ENCODE measurements around the gene LCP2.

The LCP2 gene

DNA sequence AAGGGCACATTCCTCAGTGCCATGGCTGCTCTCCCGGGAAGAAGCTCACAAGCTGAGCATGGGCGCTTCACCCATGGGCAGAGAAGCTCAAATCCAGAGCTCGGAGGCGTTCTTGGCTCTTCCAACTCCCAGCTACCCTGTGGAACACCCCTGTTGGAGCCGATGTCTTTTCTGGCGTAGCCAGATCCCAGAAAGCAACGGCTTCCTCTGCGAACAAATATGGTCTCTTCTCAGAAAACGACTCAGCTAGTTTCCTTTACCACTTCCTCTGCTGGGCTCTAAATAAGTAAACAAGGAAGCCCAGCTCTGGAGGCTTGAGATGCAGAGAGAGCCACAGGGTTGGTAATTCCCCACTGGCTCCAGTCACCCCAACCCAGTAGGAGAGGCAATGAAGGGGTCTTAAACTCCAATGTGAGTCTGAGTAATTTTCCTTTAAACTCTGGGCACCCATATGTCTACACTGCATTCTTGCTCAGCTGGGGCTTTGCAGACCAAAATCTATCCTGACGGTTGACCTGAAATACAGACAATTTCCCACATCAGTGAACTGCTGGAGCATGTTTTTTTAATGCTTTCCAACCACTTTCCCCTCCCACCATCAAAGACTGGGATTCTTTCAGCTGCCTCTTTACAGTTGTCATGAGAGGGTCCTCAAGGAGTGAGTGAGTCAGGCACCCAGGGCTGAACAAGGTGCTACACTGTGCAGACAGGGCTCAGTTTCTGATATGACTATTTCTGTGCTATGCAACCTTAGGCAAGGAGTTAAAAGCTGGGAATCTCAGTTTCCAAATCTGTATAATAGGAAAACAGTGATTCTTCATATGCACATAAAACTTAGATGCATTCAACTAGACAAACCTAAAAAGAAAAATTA, at the start of gene LCP2:
LCP2 (minus strand) TSS at position 189 of the 874 bp plus-strand sequence; CDS start at position 23, 166 bp downstream.
- peaks cover 12% of the 10 kb centered on the region; the same call in 1 of the 2 replicates for H3K4me1 ChIP-seq (ENCODE audit: control insufficient read depth, insufficient read depth, low read length)
- no peaks in the 10 kb centered on the region for H3K36me3 ChIP-seq (ENCODE audit: control insufficient read depth, insufficient read depth, low read length)
- H3K27me3 ChIP-seq (ENCODE audit: control insufficient read depth, insufficient read depth, low read length) = no peaks in the 10 kb centered on the region
- H3K4me3 ChIP-seq (ENCODE audit: low read depth, low read length) = no peak within 1 kb of the TSS
- H3K27ac ChIP-seq (ENCODE audit: low read depth, low read length) = no peak within 1 kb of the TSS
- H3K9ac ChIP-seq (ENCODE audit: low read depth, low read length) = no peak within 1 kb of the TSS
- no peaks in the 10 kb centered on the region for H3K9me3 ChIP-seq (ENCODE audit: control insufficient read depth, insufficient read depth, low read length)

DNA sequence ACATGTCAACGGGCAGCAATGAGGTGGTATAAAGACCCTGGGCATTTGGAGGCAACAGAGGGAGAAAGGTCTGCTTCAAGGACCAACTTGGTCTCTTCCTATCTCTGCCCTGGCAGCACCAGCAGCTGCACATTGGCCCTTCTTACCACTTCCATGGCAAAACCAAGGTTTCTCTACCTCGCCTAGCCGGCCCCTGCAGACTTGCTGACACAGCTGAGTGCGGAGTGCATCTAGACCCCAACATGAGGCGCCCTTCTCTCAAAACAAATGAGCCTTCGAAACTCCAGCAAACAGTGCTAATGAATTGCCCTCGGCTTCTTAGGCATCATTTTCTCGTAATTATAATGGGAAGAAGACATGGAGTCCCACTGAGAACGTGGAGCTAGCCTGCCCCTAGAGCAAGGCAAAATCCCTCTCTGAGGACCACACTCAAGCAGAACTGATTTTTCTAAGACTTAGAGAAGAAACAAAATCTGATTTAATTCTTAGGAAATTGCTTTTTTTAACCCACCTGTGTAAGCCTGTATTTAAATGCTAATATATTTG, 49.5 kb upstream of the LCP2 start:
- Histone ChIP-seq H3K27ac (ENCODE audit: low read depth, low read length) (no peak overlapping the region), H3K4me1 (ENCODE audit: control insufficient read depth, insufficient read depth, low read length) (peaks cover 7% of the 10 kb centered on the region), H3K36me3 (ENCODE audit: control insufficient read depth, insufficient read depth, low read length) (no peaks in the 10 kb centered on the region), H3K9ac (ENCODE audit: low read depth, low read length) (no peak overlapping the region), H3K4me3 (ENCODE audit: low read depth, low read length) (no peak overlapping the region), H3K27me3 (ENCODE audit: control insufficient read depth, insufficient read depth, low read length) (no peaks in the 10 kb centered on the region), H3K9me3 (ENCODE audit: control insufficient read depth, insufficient read depth, low read length) (no peaks in the 10 kb centered on the region)

DNA sequence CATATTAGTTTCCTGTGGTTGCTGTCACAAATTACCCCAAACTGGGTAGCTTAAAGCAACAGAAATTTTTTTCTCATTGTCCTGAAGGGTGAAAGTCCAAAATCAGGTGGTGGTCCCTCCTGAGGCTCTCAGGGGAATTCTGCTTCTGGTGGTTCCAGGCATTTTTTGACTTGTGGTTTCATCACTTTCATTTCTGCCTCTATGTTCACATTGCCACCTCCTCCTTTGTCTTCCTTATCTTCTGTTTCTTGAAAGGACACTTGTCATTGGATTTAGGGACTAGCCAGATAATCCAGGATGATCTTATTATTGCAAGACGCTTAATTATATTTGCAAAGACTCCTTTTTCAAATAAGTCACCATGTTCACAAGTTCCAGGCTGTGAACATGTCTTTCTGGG, 48.4 kb upstream of the LCP2 start:
- Histone ChIP-seq H3K27me3 (ENCODE audit: control insufficient read depth, insufficient read depth, low read length) (no peaks in the 10 kb centered on the region), H3K4me1 (ENCODE audit: control insufficient read depth, insufficient read depth, low read length) (peaks cover 7% of the 10 kb centered on the region), H3K4me3 (ENCODE audit: low read depth, low read length) (no peak overlapping the region), H3K36me3 (ENCODE audit: control insufficient read depth, insufficient read depth, low read length) (no peaks in the 10 kb centered on the region), H3K9ac (ENCODE audit: low read depth, low read length) (no peak overlapping the region), H3K9me3 (ENCODE audit: control insufficient read depth, insufficient read depth, low read length) (peaks cover 5% of the 10 kb centered on the region; the same call in 1 of the 2 replicates), H3K27ac (ENCODE audit: low read depth, low read length) (no peak overlapping the region)

DNA sequence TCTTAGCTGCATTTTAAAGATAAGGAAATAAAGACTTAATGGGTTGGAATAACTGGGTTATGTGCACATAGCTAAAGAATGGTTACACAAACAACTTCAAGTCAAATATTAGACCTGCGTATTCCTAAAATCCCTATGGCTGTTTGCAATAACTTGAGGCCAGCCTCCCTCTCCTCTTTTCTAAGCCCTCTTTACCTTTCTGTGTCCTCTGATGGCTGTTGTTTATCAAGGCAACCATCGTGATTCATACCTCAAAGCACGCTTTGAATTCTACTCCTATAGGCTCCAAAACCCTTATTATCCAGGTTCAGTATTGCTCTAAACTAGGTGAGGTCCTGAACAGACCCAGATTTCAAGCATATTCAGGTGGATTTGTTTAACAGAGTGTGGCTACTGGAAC, 45.6 kb upstream of the LCP2 start:
- Histone ChIP-seq H3K4me1 (ENCODE audit: control insufficient read depth, insufficient read depth, low read length) (peaks cover 7% of the 10 kb centered on the region), H3K27ac (ENCODE audit: low read depth, low read length) (no peak overlapping the region), H3K4me3 (ENCODE audit: low read depth, low read length) (no peak overlapping the region), H3K27me3 (ENCODE audit: control insufficient read depth, insufficient read depth, low read length) (no peaks in the 10 kb centered on the region), H3K9me3 (ENCODE audit: control insufficient read depth, insufficient read depth, low read length) (peaks cover 6% of the 10 kb centered on the region; the same call in 1 of the 2 replicates), H3K9ac (ENCODE audit: low read depth, low read length) (no peak overlapping the region), H3K36me3 (ENCODE audit: control insufficient read depth, insufficient read depth, low read length) (no peaks in the 10 kb centered on the region)

DNA sequence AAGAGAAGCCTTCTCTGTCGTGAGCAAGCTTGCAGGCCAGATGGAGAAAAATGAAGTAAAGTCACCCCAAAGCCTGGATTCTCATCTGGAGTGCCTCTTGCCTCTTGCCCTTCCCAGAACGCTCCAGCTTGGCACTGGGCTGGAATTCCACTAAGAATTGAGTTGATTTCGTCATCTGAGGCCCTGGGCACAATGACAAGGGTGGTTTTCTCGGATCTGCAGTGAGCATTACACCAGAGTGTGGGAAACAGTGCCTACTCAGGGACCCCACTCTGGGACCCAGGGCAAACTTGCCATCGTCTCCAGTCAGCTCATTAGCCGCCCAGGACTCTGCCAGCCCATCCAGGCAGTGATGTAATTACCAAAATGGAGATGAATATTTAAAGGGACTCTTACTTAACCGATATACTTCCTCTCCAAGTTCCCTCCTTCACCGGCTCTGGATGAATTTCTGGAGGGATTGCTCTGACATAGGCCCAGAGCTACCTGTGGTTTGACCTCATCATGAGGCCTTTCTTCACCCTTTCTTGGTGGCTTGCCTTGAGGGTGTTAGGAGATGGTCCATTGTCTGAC, 44.7 kb upstream of the LCP2 start:
- Histone ChIP-seq H3K4me1 (ENCODE audit: control insufficient read depth, insufficient read depth, low read length) (peaks cover 10% of the 10 kb centered on the region), H3K36me3 (ENCODE audit: control insufficient read depth, insufficient read depth, low read length) (no peaks in the 10 kb centered on the region), H3K4me3 (ENCODE audit: low read depth, low read length) (no peak overlapping the region), H3K9ac (ENCODE audit: low read depth, low read length) (no peak overlapping the region), H3K9me3 (ENCODE audit: control insufficient read depth, insufficient read depth, low read length) (peaks cover 6% of the 10 kb centered on the region; the same call in 1 of the 2 replicates), H3K27ac (ENCODE audit: low read depth, low read length) (no peak overlapping the region), H3K27me3 (ENCODE audit: control insufficient read depth, insufficient read depth, low read length) (no peaks in the 10 kb centered on the region)

DNA sequence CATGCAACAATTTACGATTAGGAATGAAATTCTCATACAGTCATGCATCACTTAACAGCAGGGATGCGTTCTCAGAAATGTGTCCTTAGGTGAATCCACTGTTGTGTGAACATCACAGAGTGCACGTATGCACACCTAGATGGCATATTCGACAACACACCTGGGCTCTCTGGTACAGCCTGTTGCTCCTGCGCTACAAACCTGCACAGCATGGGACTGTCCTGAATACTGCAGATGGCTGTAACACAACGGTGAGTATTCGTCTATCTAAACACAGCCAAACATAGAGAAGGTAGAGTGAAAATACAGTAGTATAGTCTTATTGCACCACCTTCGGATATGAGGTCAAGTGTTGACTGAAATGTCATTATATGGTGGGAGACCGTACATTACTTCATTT, 44.0 kb upstream of the LCP2 start:
- no peaks in the 10 kb centered on the region for H3K27me3 ChIP-seq (ENCODE audit: control insufficient read depth, insufficient read depth, low read length)
- no peaks in the 10 kb centered on the region for H3K36me3 ChIP-seq (ENCODE audit: control insufficient read depth, insufficient read depth, low read length)
- peaks cover 6% of the 10 kb centered on the region; the same call in 1 of the 2 replicates for H3K9me3 ChIP-seq (ENCODE audit: control insufficient read depth, insufficient read depth, low read length)
- no peak overlapping the region for H3K9ac ChIP-seq (ENCODE audit: low read depth, low read length)
- H3K27ac ChIP-seq (ENCODE audit: low read depth, low read length) = no peak overlapping the region
- peaks cover 12% of the 10 kb centered on the region for H3K4me1 ChIP-seq (ENCODE audit: control insufficient read depth, insufficient read depth, low read length)
- H3K4me3 ChIP-seq (ENCODE audit: low read depth, low read length) = no peak overlapping the region

DNA sequence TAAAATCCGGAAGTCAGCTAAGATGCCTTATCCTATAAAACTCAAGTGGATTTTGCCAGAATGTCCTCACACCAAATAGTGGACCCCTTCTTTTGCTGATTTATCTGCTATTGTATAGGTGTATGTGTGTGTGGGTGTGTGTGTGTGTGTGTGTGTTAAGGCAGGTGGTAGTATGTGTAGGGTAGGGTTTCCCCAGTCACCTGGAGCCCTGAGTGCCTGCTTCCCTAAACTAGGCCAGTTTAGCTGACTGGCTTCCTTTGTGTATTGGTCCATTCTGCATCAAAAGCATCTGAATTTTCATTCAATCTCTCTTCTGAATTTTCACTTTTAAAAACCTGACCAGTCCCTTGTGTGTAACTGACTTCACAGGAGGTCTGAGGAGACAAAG, 42.2 kb upstream of the LCP2 start:
- Histone ChIP-seq H3K36me3 (ENCODE audit: control insufficient read depth, insufficient read depth, low read length) (no peaks in the 10 kb centered on the region), H3K9me3 (ENCODE audit: control insufficient read depth, insufficient read depth, low read length) (peaks cover 6% of the 10 kb centered on the region; the same call in 1 of the 2 replicates), H3K27me3 (ENCODE audit: control insufficient read depth, insufficient read depth, low read length) (no peaks in the 10 kb centered on the region; the same call in 1 of the 2 replicates), H3K4me3 (ENCODE audit: low read depth, low read length) (no peak overlapping the region), H3K9ac (ENCODE audit: low read depth, low read length) (no peak overlapping the region), H3K27ac (ENCODE audit: low read depth, low read length) (no peak overlapping the region), H3K4me1 (ENCODE audit: control insufficient read depth, insufficient read depth, low read length) (peaks cover 13% of the 10 kb centered on the region)

DNA sequence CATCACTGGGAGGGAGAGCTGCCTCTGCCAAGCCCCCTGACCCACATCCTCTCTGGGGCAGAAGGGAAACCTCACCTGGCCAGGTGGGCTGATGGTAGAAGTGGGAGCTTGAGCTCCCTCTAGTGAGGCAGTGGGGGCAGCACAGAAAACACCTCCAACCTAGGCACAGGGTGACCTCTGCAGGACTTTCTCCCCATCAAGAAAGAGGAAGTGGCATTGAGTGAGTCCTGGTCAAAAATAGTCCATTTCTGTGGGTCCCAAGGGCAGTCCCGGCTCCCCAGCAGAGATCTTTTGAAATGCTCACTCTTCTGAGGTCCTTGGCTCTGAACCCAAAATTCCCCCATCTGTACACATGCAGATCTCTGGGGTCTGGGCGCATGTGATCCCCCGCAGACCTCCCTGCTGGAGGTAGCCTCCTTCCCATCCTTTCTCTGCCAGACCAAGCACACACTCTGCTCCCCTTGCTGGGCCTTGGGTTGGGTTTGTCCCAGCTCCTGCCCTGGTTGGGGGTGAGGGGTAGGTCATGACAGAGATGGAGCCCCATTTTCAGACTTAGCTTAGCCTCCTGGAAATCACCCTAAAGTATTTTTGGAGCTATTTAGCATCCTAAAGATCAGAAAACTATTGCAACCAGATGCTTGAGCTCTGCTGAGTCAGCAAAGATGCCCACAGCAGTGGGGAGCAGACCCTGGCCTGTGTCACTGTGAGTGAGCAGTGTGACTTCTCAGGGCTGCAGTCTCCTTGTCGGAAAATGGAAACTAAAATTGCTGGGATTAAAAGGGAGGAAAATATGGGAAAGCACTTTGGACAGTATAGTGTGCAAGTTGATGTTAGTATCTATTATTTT, 41.6 kb upstream of the LCP2 start:
- Histone ChIP-seq H3K27ac (ENCODE audit: low read depth, low read length) (no peak overlapping the region), H3K36me3 (ENCODE audit: control insufficient read depth, insufficient read depth, low read length) (no peaks in the 10 kb centered on the region), H3K9me3 (ENCODE audit: control insufficient read depth, insufficient read depth, low read length) (peaks cover 6% of the 10 kb centered on the region; the same call in 1 of the 2 replicates), H3K27me3 (ENCODE audit: control insufficient read depth, insufficient read depth, low read length) (no peaks in the 10 kb centered on the region; the same call in 1 of the 2 replicates), H3K9ac (ENCODE audit: low read depth, low read length) (no peak overlapping the region), H3K4me3 (ENCODE audit: low read depth, low read length) (no peak overlapping the region), H3K4me1 (ENCODE audit: control insufficient read depth, insufficient read depth, low read length) (peaks cover 14% of the 10 kb centered on the region)

DNA sequence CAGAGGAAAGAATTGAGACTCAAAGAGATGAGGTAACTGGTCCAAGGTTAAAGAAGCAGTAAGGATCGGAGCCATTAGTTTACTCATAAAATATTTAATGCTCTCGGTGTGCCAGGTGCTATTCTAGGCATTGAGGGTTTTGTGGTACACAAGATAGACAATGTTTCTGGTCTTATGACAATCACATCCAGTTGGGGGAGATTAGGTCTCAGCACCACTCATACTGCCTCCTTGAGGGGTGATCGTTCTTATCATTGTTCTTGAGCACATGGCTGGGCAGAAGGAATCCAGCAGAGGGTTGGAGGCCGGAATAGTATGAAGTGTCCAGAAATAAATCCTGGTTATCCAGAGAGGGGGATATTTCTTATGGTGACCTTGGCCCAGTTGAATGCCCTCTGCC, 40.7 kb upstream of the LCP2 start:
- H3K4me1 ChIP-seq (ENCODE audit: control insufficient read depth, insufficient read depth, low read length) = peaks cover 23% of the 10 kb centered on the region
- H3K9ac ChIP-seq (ENCODE audit: low read depth, low read length) = no peak overlapping the region
- H3K27me3 ChIP-seq (ENCODE audit: control insufficient read depth, insufficient read depth, low read length) = no peaks in the 10 kb centered on the region; the same call in 1 of the 2 replicates
- H3K9me3 ChIP-seq (ENCODE audit: control insufficient read depth, insufficient read depth, low read length) = peaks cover 6% of the 10 kb centered on the region; the same call in 1 of the 2 replicates
- H3K36me3 ChIP-seq (ENCODE audit: control insufficient read depth, insufficient read depth, low read length) = no peaks in the 10 kb centered on the region
- no peak overlapping the region for H3K27ac ChIP-seq (ENCODE audit: low read depth, low read length)
- no peak overlapping the region for H3K4me3 ChIP-seq (ENCODE audit: low read depth, low read length)

DNA sequence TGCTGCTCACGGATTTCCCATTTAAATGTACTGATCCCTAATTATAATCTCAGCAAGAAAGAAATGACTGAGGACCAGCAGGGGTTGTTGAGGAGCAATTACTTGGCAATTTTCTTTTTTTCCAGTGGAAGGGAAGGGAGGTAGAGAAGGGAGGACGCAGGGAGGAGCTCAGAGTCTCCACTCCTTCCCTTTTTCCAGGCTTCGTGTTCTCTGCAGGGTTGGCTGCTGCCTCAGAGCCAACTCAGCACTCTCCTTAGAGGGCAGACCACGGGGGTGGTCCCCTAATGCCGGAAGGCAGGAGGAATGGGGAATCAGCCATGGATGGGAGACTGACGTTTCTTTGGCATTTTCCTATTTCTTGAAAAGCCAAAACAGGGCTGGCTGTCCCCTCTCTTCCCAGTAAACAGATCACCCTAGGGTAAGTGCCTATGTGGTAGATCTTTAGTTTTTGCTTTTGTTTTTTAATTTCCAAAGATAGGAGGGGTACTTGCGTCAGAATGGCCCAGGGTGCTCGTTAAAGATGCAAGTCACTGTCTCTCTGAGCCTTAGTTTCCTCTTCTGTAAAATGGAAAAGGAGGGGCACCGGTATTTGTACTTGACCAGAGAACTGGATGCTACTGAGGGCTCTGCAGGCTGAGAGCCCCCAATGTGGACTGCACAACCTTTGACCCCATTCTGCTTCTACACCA, 39.6 kb upstream of the LCP2 start:
- Histone ChIP-seq H3K9me3 (ENCODE audit: control insufficient read depth, insufficient read depth, low read length) (peaks cover 6% of the 10 kb centered on the region; the same call in 1 of the 2 replicates), H3K4me3 (ENCODE audit: low read depth, low read length) (no peak overlapping the region), H3K27me3 (ENCODE audit: control insufficient read depth, insufficient read depth, low read length) (no peaks in the 10 kb centered on the region; the same call in 1 of the 2 replicates), H3K4me1 (ENCODE audit: control insufficient read depth, insufficient read depth, low read length) (peaks cover 34% of the 10 kb centered on the region), H3K9ac (ENCODE audit: low read depth, low read length) (no peak overlapping the region), H3K36me3 (ENCODE audit: control insufficient read depth, insufficient read depth, low read length) (no peaks in the 10 kb centered on the region), H3K27ac (ENCODE audit: low read depth, low read length) (no peak overlapping the region)

All from HUES48 (cell line).